A549 (cell line): Measurements from ENCODE around the gene RSPH3. TPM values are rescaled to one million over a fixed set of nuclear protein-coding genes. Genes with fewer than 3 reads are reported as not detected.

ENCODE experiments used
- ATAC-seq, 2 experiments: fragments of 200-7000 bp in 1 of 2; fragments of >200 bp in 1 of 2; cut with Nextera tagmentation in 1 of 2; cut with Tn5 transposase in 1 of 2; 3 replicates each; pipeline versions ENCODE4 v1.8.0 to v1.9.1; 2018 to 2020; ENCODE audit warnings: mild to moderate bottlenecking in 1 of 2, moderate library complexity in 1 of 2
- CTCF ChIA-PET: fragments of 300-600 bp; sonication (Branson Sonifier 250); formaldehyde crosslinking; extraction: SDS; loops from one replicate; lab custom pipeline; 2021; ENCODE audit warnings: antibody characterized with exemption, inconsistent platforms; lab: Yijun Ruan, JAX
- POLR2A ChIA-PET: fragments of 350-600 bp; formaldehyde crosslinking; extraction: SDS; loops from one replicate; lab custom pipeline; 2021; ENCODE audit warnings: antibody characterized with exemption, inconsistent platforms; lab: Yijun Ruan, JAX
- DNase-seq, 2 experiments: peaks; one replicate each; pipeline versions ENCODE4 v3.0.0 to v3.0.0-alpha.2; 2011 to 2016; ENCODE audit warnings: low read depth in 1 of 2, low spot score in 1 of 2
- FAIRE-seq: peaks from 2 replicates; lab custom pipeline; 2011; peaks lifted over from hg19 to GRCh38; lab: Jason Lieb, UNC
- H3K27ac ChIP-seq, 2 experiments: fragments of >200 bp; sonication (Bioruptor Twin); formaldehyde crosslinking; 3 replicates each; pipeline ENCODE4 v1.5.1; 2016 to 2017
- H3K4me1 ChIP-seq: fragments of >200 bp; sonication (Bioruptor Twin); formaldehyde crosslinking; 3 replicates; pipeline ENCODE4 v1.6.1; 2016
- H3K4me2 ChIP-seq: fragments of >200 bp; sonication (Bioruptor Twin); formaldehyde crosslinking; 3 replicates; pipeline ENCODE4 v1.6.1; 2016
- H3K4me3 ChIP-seq: fragments of >200 bp; sonication (Bioruptor Twin); formaldehyde crosslinking; 3 replicates; pipeline ENCODE4 v1.5.1; 2016
- H3K9me3 ChIP-seq: fragments of >200 bp; sonication (Bioruptor Twin); formaldehyde crosslinking; 3 replicates; pipeline ENCODE4 v1.6.1; 2016
- ATOH8 ChIP-seq: fragments of 250-450 bp; sonication (Bioruptor Pico); IDR thresholded peaks from 2 replicates; pipeline ENCODE4 v1.5.0; 2020; ENCODE audit warnings: low read depth, mild to moderate bottlenecking, moderate library complexity
- BHLHE40 ChIP-seq: IDR thresholded peaks from 2 replicates; pipeline ENCODE4 v1.6.1; 2012; ENCODE audit warnings: low read depth, low read length, inconsistent platforms
- CBX2 ChIP-seq: fragments of 200-600 bp; sonication (generic); IDR thresholded peaks from 2 replicates; pipeline ENCODE4 v1.6.1; 2016; ENCODE audit warnings: low read depth, mild to moderate bottlenecking, borderline replicate concordance
- CHD2 ChIP-seq: fragments of 150-350 bp; IDR thresholded peaks from 2 replicates; pipeline ENCODE4 v1.6.1; 2014; ENCODE audit warnings: low read length; ENCODE audit not compliant: partially characterized antibody
- CHD4 ChIP-seq: fragments of 200-600 bp; sonication (generic); IDR thresholded peaks from 2 replicates; pipeline ENCODE4 v1.6.1; 2016; ENCODE audit warnings: antibody characterized with exemption, mild to moderate bottlenecking, borderline replicate concordance
- CTCF ChIP-seq: fragments of >200 bp; sonication (Bioruptor Twin); formaldehyde crosslinking; IDR thresholded peaks from 3 replicates; pipeline ENCODE4 v1.5.1; 2016
- FOXS1 ChIP-seq: fragments of 250-450 bp; sonication (Bioruptor Pico); IDR thresholded peaks from 2 replicates; pipeline ENCODE4 v1.5.0; 2020; ENCODE audit warnings: mild to moderate bottlenecking, moderate library complexity
- HES2 ChIP-seq: fragments of >200 bp; sonication (Bioruptor Twin); formaldehyde crosslinking; IDR thresholded peaks from 2 replicates; pipeline ENCODE4 v1.6.1; 2016
- HEYL ChIP-seq: fragments of 250-450 bp; sonication (Bioruptor Pico); IDR thresholded peaks from 2 replicates; pipeline ENCODE4 v1.8.0; 2021; ENCODE audit warnings: mild to moderate bottlenecking, moderate library complexity
- HOXA7 ChIP-seq: fragments of 250-450 bp; sonication (Bioruptor Pico); IDR thresholded peaks from 2 replicates; pipeline ENCODE4 v1.5.0; 2020; ENCODE audit warnings: mild to moderate bottlenecking, moderate library complexity
- JUNB ChIP-seq: fragments of >200 bp; sonication (Bioruptor Twin); formaldehyde crosslinking; IDR thresholded peaks from 2 replicates; pipeline ENCODE4 v1.6.1; 2016
- MAFK ChIP-seq: fragments of 450-650 bp; IDR thresholded peaks from 2 replicates; pipeline ENCODE4 v1.6.1; 2014; ENCODE audit not compliant: partially characterized antibody
- MAX ChIP-seq: IDR thresholded peaks from 2 replicates; pipeline ENCODE4 v1.6.1; 2012
- MYC ChIP-seq: IDR thresholded peaks from 2 replicates; pipeline ENCODE4 v1.6.1; 2012; ENCODE audit warnings: mild to moderate bottlenecking, inconsistent platforms, low read length, improper control_type of control experiment, borderline replicate concordance
- NPAS2 ChIP-seq: fragments of 250-450 bp; sonication (Bioruptor Pico); IDR thresholded peaks from 2 replicates; pipeline ENCODE4 v1.8.0; 2022; ENCODE audit warnings: mild to moderate bottlenecking, moderate library complexity, borderline replicate concordance
- PBX3 ChIP-seq: IDR thresholded peaks from 2 replicates; pipeline ENCODE4 v1.6.1; 2012
- RARB ChIP-seq: fragments of 250-450 bp; sonication (Bioruptor Pico); IDR thresholded peaks from 2 replicates; pipeline ENCODE4 v1.8.0; 2021; ENCODE audit warnings: mild to moderate bottlenecking, moderate library complexity
- REST ChIP-seq: fragments of 200-600 bp; sonication (generic); IDR thresholded peaks from 2 replicates; pipeline ENCODE4 v1.6.1; 2016; ENCODE audit warnings: antibody characterized with exemption, mild to moderate bottlenecking, moderate library complexity
- SMC3 ChIP-seq: fragments of >200 bp; sonication (Bioruptor Twin); formaldehyde crosslinking; IDR thresholded peaks from 3 replicates; pipeline ENCODE4 v1.6.1; 2018; ENCODE audit warnings: inconsistent platforms
- SREBF2 ChIP-seq: fragments of 450-650 bp; IDR thresholded peaks from 2 replicates; pipeline ENCODE4 v1.6.1; 2014; ENCODE audit warnings: mild to moderate bottlenecking, moderate library complexity
- TFCP2L1 ChIP-seq: fragments of 250-450 bp; sonication (Bioruptor Pico); IDR thresholded peaks from 2 replicates; pipeline ENCODE4 v1.5.0; 2021; ENCODE audit warnings: mild to moderate bottlenecking
- TP53 ChIP-seq: fragments of 250-450 bp; sonication (Bioruptor Pico); IDR thresholded peaks from 2 replicates; pipeline ENCODE4 v1.5.0; 2021; ENCODE audit warnings: mild to moderate bottlenecking, moderate library complexity
- ZC3H11A ChIP-seq: fragments of 450-650 bp; IDR thresholded peaks from 2 replicates; pipeline ENCODE4 v1.6.1; 2014; ENCODE audit warnings: antibody characterized with exemption, mild to moderate bottlenecking
- ZFP36 ChIP-seq: fragments of 450-650 bp; IDR thresholded peaks from 2 replicates; pipeline ENCODE4 v1.6.1; 2014; ENCODE audit warnings: borderline replicate concordance; ENCODE audit not compliant: partially characterized antibody
- ZSCAN20 ChIP-seq: fragments of 250-450 bp; sonication (Bioruptor Pico); IDR thresholded peaks from 2 replicates; pipeline ENCODE4 v1.8.0; 2022; ENCODE audit warnings: mild to moderate bottlenecking, moderate library complexity
- WGBS: methylation state at CpG from one replicate; pipeline ENCODE4 v1.1.6; 2017; ENCODE audit errors: missing lambda C conversion rate; 5-methylcytosine and 5-hydroxymethylcytosine counted together
- polyA plus RNA-seq, 4 experiments: library from polyadenylated mRNA; depleted of rRNA in 3 of 4; stranded (reverse); fragments of >200 nt; fragmentation: RNase III in 1 of 4; extraction: RNeasy Plus Mini Kit Qiagen cat#74134 plus additional on column Dnase treatment in 1 of 4; gene quantifications; 2 replicates in 3 of 4; 3 replicates in 1 of 4; pipeline ENCODE4 v1.2.3, GENCODE V29; 2011 to 2017

RSPH3 gene
- polyA plus RNA-seq, 2 of the 4 experiments (the other 2 are of a cell fraction), result 2.6 to 3.6 TPM

- ChIA-PET POLR2A (no interaction called here), CTCF (interaction anchor here (0.6 to 2.6 kb wide), 3 partner anchors 9 to 265 kb away, joined by 3 to 9 read pairs (median 4); no protein-coding TSS in a partner anchor)
- H3K9me3 ChIP-seq, result peaks cover 31% of the 10 kb centered on the region
- H3K27ac ChIP-seq, result no peak overlapping the region
- no peak overlapping the region for H3K4me3 ChIP-seq
- TF ChIP-seq RARB (CRISPR knock-in tag) (no peak), BHLHE40 (no peak), FOXS1 (no peak), TFCP2L1 (CRISPR knock-in tag) (no peak), MYC (no peak), ZSCAN20 (CRISPR knock-in tag) (no peak), CBX2 (no peak), JUNB (no peak)
- WGBS, result 67% methylated on average over 1 of the region's 1 CpG
- peak in 1 of 2 experiments; percentile 29 for DNase-seq
- H3K4me1 ChIP-seq, result peaks cover 6% of the 10 kb centered on the region; the same call in 2 of the 3 replicates
- no peak for ATAC-seq
- no peak for FAIRE-seq
- no peak overlapping the region for H3K4me2 ChIP-seq
These were observed 30.9 kb downstream of the RSPH3 start for GRCh38 chr6:158969148-158969547.

GRCh38 chr6:158963020-158963808 is 36.8 kb downstream of the RSPH3 start:
- H3K4me3 ChIP-seq, result no peak overlapping the region
- no peak for ATAC-seq
- H3K4me1 ChIP-seq, result 0 out of 3 replicates have a peak, but pooled peaks cover 4% of the 10 kb centered on the region
- no peak overlapping the region for H3K4me2 ChIP-seq
- no peak overlapping the region for H3K27ac ChIP-seq
- ChIA-PET CTCF (no interaction called here), POLR2A (no interaction called here)
- no peak for FAIRE-seq
- no peak for TF ChIP-seq TP53 (CRISPR knock-in tag)
- no peak for TF ChIP-seq SREBF2
- no peak for TF ChIP-seq HOXA7
- TF ChIP-seq MAX, result no peak
- TF ChIP-seq REST, result no peak
- TF ChIP-seq ZC3H11A, result no peak
- H3K9me3 ChIP-seq, result peaks cover 14% of the 10 kb centered on the region
- DNase-seq, result no peak

- Histone ChIP-seq H3K4me3 (no peak overlapping the region), H3K27ac (no peak overlapping the region), H3K4me2 (no peak overlapping the region), H3K4me1 (0 out of 3 replicates have a peak, but pooled peaks cover 4% of the 10 kb centered on the region), H3K9me3 (peaks cover 7% of the 10 kb centered on the region; the same call in 1 of the 3 replicates)
- WGBS, result 70% methylated on average over 3 of the region's 3 CpGs
- ChIA-PET POLR2A (interaction anchor here (0.6 kb wide), 2 partner anchors 93 to 143 kb away, joined by 4 to 6 read pairs; partner anchors contain the start of gene EZR), CTCF (interaction anchor here (0.6 to 2.4 kb wide), 2 partner anchors 10 to 99 kb away, joined by 3 to 12 read pairs; no protein-coding TSS in a partner anchor)
- FAIRE-seq (no peak), ATAC-seq (no peak), DNase-seq (no peak)
- TF ChIP-seq CBX2 (no peak), SMC3 (no peak), ATOH8 (CRISPR knock-in tag) (no peak), ZFP36 (no peak), CHD2 (no peak), CHD4 (no peak), HES2 (no peak), CTCF (no peak), MAFK (no peak), NPAS2 (CRISPR knock-in tag) (no peak), PBX3 (no peak), HEYL (CRISPR knock-in tag) (no peak), FOXS1 (no peak), TFCP2L1 (CRISPR knock-in tag) (no peak), MAX (no peak), ZSCAN20 (CRISPR knock-in tag) (no peak)
These were observed 37.6 kb downstream of the RSPH3 start for GRCh38 chr6:158962371-158962770.
